HEK293 (cell line): ENCODE results near the gene LRRC27.

Experiments used
- YY1 ChIP-seq: fragments of 450-650 bp; formaldehyde crosslinking; IDR thresholded peaks from 2 replicates; pipeline ENCODE4 v1.5.1; 2018; ENCODE audit warnings: missing biosample characterization, missing genetic modification characterization
- ZNF558 ChIP-seq: fragments of 450-650 bp; formaldehyde crosslinking; IDR thresholded peaks from 2 replicates; pipeline ENCODE4 v1.5.1; 2016; ENCODE audit warnings: missing biosample characterization, missing genetic modification characterization
- TF ChIP-seq, protein P1 (sequence below): fragments of 450-650 bp; formaldehyde crosslinking; IDR thresholded peaks from 2 replicates; pipeline ENCODE4 v1.5.1; 2016; ENCODE audit warnings: missing biosample characterization, missing genetic modification characterization
- TF ChIP-seq, protein P2 (sequence below): fragments of 450-650 bp; formaldehyde crosslinking; IDR thresholded peaks from 2 replicates; pipeline ENCODE4 v1.5.1; 2016; ENCODE audit warnings: missing biosample characterization, missing genetic modification characterization
- TF ChIP-seq, protein P3 (sequence below): fragments of 450-650 bp; formaldehyde crosslinking; IDR thresholded peaks from 2 replicates; pipeline ENCODE4 v1.5.1; 2016; ENCODE audit warnings: missing biosample characterization, missing genetic modification characterization, borderline replicate concordance
- TF ChIP-seq, protein P4 (sequence below): fragments of 450-650 bp; formaldehyde crosslinking; IDR thresholded peaks from 2 replicates; pipeline ENCODE4 v1.5.1; 2016; ENCODE audit warnings: missing biosample characterization, missing genetic modification characterization, low read depth

DNA sequence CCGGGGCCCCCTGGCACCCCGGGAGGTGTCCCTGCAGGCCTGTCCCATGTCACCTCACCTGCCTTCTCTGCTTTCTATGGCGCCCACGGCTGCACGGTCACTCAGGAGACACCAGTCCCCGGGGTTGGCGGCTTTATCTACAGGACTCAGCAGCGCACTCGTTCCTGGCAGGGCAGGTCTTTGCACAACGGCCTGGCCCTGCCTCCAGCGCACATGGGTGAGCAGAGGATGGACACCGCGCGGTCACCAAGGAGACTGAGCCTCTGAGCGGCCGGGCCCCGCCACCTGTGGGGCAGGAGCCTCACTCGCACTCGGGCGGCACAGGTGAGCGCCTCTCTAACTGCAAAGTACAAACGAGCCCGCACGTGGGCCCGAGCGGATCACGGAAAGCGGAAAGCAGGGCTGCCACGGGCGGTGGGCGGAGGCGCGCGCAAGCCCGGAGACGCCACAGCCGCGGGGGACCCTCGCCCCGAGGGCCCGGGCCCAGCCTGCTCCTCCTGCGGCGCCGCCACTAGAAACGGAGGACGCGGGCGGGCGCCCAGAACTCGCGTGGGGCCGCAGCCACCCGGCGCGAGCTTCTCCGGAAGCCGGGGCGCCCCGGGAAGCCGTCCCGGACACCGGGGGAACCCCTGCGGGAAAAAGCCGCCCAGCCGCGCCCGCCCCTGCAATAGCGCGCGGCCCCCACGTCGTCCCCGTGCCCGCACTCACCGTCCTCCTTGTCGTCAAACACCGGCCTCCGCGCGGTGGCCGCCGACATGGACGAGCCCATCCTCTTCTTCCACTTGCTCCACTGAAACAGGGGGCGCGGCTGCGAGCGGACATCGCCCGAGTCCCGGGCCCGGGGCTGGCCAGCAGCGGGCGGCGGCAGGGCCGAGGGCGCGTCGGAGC is 24.9 kb upstream of the LRRC27 start:
- TF ChIP-seq, protein P1, sequence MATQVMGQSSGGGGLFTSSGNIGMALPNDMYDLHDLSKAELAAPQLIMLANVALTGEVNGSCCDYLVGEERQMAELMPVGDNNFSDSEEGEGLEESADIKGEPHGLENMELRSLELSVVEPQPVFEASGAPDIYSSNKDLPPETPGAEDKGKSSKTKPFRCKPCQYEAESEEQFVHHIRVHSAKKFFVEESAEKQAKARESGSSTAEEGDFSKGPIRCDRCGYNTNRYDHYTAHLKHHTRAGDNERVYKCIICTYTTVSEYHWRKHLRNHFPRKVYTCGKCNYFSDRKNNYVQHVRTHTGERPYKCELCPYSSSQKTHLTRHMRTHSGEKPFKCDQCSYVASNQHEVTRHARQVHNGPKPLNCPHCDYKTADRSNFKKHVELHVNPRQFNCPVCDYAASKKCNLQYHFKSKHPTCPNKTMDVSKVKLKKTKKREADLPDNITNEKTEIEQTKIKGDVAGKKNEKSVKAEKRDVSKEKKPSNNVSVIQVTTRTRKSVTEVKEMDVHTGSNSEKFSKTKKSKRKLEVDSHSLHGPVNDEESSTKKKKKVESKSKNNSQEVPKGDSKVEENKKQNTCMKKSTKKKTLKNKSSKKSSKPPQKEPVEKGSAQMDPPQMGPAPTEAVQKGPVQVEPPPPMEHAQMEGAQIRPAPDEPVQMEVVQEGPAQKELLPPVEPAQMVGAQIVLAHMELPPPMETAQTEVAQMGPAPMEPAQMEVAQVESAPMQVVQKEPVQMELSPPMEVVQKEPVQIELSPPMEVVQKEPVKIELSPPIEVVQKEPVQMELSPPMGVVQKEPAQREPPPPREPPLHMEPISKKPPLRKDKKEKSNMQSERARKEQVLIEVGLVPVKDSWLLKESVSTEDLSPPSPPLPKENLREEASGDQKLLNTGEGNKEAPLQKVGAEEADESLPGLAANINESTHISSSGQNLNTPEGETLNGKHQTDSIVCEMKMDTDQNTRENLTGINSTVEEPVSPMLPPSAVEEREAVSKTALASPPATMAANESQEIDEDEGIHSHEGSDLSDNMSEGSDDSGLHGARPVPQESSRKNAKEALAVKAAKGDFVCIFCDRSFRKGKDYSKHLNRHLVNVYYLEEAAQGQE (tag by site-specific recombination), result no peak
- TF ChIP-seq, protein P2, sequence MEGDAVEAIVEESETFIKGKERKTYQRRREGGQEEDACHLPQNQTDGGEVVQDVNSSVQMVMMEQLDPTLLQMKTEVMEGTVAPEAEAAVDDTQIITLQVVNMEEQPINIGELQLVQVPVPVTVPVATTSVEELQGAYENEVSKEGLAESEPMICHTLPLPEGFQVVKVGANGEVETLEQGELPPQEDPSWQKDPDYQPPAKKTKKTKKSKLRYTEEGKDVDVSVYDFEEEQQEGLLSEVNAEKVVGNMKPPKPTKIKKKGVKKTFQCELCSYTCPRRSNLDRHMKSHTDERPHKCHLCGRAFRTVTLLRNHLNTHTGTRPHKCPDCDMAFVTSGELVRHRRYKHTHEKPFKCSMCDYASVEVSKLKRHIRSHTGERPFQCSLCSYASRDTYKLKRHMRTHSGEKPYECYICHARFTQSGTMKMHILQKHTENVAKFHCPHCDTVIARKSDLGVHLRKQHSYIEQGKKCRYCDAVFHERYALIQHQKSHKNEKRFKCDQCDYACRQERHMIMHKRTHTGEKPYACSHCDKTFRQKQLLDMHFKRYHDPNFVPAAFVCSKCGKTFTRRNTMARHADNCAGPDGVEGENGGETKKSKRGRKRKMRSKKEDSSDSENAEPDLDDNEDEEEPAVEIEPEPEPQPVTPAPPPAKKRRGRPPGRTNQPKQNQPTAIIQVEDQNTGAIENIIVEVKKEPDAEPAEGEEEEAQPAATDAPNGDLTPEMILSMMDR (tag by site-specific recombination), result no peak
- TF ChIP-seq, protein P3, sequence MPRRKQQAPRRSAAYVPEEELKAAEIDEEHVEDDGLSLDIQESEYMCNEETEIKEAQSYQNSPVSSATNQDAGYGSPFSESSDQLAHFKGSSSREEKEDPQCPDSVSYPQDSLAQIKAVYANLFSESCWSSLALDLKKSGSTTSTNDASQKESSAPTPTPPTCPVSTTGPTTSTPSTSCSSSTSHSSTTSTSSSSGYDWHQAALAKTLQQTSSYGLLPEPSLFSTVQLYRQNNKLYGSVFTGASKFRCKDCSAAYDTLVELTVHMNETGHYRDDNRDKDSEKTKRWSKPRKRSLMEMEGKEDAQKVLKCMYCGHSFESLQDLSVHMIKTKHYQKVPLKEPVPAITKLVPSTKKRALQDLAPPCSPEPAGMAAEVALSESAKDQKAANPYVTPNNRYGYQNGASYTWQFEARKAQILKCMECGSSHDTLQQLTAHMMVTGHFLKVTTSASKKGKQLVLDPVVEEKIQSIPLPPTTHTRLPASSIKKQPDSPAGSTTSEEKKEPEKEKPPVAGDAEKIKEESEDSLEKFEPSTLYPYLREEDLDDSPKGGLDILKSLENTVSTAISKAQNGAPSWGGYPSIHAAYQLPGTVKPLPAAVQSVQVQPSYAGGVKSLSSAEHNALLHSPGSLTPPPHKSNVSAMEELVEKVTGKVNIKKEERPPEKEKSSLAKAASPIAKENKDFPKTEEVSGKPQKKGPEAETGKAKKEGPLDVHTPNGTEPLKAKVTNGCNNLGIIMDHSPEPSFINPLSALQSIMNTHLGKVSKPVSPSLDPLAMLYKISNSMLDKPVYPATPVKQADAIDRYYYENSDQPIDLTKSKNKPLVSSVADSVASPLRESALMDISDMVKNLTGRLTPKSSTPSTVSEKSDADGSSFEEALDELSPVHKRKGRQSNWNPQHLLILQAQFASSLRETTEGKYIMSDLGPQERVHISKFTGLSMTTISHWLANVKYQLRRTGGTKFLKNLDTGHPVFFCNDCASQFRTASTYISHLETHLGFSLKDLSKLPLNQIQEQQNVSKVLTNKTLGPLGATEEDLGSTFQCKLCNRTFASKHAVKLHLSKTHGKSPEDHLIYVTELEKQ (tag by site-specific recombination), result no peak
- TF ChIP-seq YY1 (no peak), ZNF558 (tag by site-specific recombination) (no peak)
- TF ChIP-seq, protein P4, sequence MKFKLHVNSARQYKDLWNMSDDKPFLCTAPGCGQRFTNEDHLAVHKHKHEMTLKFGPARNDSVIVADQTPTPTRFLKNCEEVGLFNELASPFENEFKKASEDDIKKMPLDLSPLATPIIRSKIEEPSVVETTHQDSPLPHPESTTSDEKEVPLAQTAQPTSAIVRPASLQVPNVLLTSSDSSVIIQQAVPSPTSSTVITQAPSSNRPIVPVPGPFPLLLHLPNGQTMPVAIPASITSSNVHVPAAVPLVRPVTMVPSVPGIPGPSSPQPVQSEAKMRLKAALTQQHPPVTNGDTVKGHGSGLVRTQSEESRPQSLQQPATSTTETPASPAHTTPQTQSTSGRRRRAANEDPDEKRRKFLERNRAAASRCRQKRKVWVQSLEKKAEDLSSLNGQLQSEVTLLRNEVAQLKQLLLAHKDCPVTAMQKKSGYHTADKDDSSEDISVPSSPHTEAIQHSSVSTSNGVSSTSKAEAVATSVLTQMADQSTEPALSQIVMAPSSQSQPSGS (tag by site-specific recombination), result no peak
